Measurements from ENCODE around the gene HBA1. TPM values are rescaled to one million over a fixed set of nuclear protein-coding genes. Genes with fewer than 3 reads are reported as not detected.
A peak's percentile ranks its signal among the peaks of the same experiment; 100 is the strongest.
"Not testable (repeated sequence)": the region's sequence is repeated elsewhere in the genome, so short reads cannot be mapped to it uniquely, and the experiment has no call there.

The HBA1 gene
- total RNA-seq, 1 experiment from 2014 or later: 2.9 TPM

- Mint-ChIP-seq H3K27me3 (ENCODE audit: insufficient read depth, unreplicated experiment) (peaks cover 46% of the 10 kb centered on the region), H3K4me1 (ENCODE audit: insufficient read depth, unreplicated experiment) (no peaks in the 10 kb centered on the region), H3K27ac (ENCODE audit: low read depth, unreplicated experiment) (no peak overlapping the region), H3K36me3 (ENCODE audit: insufficient read depth, unreplicated experiment) (no peaks in the 10 kb centered on the region), H3K9me3 (ENCODE audit: unreplicated experiment) (no peaks in the 10 kb centered on the region), H3K4me3 (ENCODE audit: unreplicated experiment) (no peak overlapping the region)
- ChIA-PET POLR2A (no interaction called here), CTCF (interaction anchor here (0.6 to 0.8 kb wide), 3 partner anchors 11 to 64 kb away, joined by 3 to 5 read pairs (median 3); no protein-coding TSS in a partner anchor)
- no peak for TF ChIP-seq CTCF (IDR thresholded peaks at IDR 0.05; ENCODE audit: unreplicated experiment)
- intact Hi-C loops (cut with micrococcal nuclease): no loop called here
- BruUV-seq (replicated peaks): no TSS peak
- DNase-seq (ENCODE audit: unreplicated experiment): no peak
Observed at GRCh38 chr16:170788-171187, 5.7 kb upstream of the HBA1 start.

DNA sequence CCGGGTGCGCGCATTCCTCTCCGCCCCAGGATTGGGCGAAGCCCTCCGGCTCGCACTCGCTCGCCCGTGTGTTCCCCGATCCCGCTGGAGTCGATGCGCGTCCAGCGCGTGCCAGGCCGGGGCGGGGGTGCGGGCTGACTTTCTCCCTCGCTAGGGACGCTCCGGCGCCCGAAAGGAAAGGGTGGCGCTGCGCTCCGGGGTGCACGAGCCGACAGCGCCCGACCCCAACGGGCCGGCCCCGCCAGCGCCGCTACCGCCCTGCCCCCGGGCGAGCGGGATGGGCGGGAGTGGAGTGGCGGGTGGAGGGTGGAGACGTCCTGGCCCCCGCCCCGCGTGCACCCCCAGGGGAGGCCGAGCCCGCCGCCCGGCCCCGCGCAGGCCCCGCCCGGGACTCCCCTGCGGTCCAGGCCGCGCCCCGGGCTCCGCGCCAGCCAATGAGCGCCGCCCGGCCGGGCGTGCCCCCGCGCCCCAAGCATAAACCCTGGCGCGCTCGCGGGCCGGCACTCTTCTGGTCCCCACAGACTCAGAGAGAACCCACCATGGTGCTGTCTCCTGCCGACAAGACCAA lies 4.0 kb upstream of the HBA1 start, which contains the start of gene HBA2:
TSS of gene HBA2 (plus strand) at position 503 of the 568 bp plus-strand sequence. CDS start at position 540, 37 bp downstream.
- intact Hi-C loops (cut with micrococcal nuclease); H3K4me3 Mint-ChIP-seq (ENCODE audit: unreplicated experiment); H3K4me1 Mint-ChIP-seq (ENCODE audit: insufficient read depth, unreplicated experiment); DNase-seq (ENCODE audit: unreplicated experiment); BruUV-seq (replicated peaks); H3K36me3 Mint-ChIP-seq (ENCODE audit: insufficient read depth, unreplicated experiment); CTCF ChIA-PET; POLR2A ChIA-PET; H3K27ac Mint-ChIP-seq (ENCODE audit: low read depth, unreplicated experiment); H3K9me3 Mint-ChIP-seq (ENCODE audit: unreplicated experiment): not testable (repeated sequence)
- peaks cover 50% of the 10 kb centered on the region for H3K27me3 Mint-ChIP-seq (ENCODE audit: insufficient read depth, unreplicated experiment)

GRCh38 chr16:173211-173854 lies 3.1 kb upstream of the HBA1 start:
- H3K4me1 Mint-ChIP-seq (ENCODE audit: insufficient read depth, unreplicated experiment); H3K9me3 Mint-ChIP-seq (ENCODE audit: unreplicated experiment); H3K4me3 Mint-ChIP-seq (ENCODE audit: unreplicated experiment); H3K36me3 Mint-ChIP-seq (ENCODE audit: insufficient read depth, unreplicated experiment); BruUV-seq (replicated peaks); DNase-seq (ENCODE audit: unreplicated experiment); POLR2A ChIA-PET; CTCF ChIA-PET; intact Hi-C loops (cut with micrococcal nuclease); H3K27ac Mint-ChIP-seq (ENCODE audit: low read depth, unreplicated experiment): not testable (repeated sequence)
- H3K27me3 Mint-ChIP-seq (ENCODE audit: insufficient read depth, unreplicated experiment): peaks cover 59% of the 10 kb centered on the region

DNA sequence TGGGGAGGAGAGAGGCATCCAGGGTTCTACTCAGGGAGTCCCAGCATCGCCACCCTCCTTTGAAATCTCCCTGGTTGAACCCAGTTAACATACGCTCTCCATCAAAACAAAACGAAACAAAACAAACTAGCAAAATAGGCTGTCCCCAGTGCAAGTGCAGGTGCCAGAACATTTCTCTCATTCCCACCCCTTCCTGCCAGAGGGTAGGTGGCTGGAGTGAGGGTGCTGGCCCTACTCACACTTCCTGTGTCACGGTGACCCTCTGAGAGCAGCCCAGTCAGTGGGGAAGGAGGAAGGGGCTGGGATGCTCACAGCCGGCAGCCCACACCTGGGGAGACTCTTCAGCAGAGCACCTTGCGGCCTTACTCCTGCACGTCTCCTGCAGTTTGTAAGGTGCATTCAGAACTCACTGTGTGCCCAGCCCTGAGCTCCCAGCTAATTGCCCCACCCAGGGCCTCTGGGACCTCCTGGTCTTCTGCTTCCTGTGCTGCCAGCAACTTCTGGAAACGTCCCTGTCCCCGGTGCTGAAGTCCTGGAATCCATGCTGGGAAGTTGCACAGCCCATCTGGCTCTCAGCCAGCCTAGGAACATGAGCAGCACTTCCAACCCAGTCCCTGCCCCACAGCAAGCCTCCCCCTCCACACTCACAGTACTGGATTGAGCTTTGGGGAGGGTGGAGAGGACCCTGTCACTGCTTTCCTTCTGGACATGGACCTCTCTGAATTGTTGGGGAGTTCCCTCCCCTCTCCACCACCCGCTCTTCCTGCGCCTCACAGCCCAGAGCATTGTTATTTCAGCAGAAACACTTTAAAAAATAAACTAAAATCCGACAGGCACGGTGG lies 2.3 kb upstream of the HBA1 start:
- intact Hi-C loops (cut with micrococcal nuclease); H3K27ac Mint-ChIP-seq (ENCODE audit: low read depth, unreplicated experiment); BruUV-seq (replicated peaks); H3K36me3 Mint-ChIP-seq (ENCODE audit: insufficient read depth, unreplicated experiment); H3K9me3 Mint-ChIP-seq (ENCODE audit: unreplicated experiment); H3K4me1 Mint-ChIP-seq (ENCODE audit: insufficient read depth, unreplicated experiment); H3K4me3 Mint-ChIP-seq (ENCODE audit: unreplicated experiment): not testable (repeated sequence)
- peaks cover 59% of the 10 kb centered on the region for H3K27me3 Mint-ChIP-seq (ENCODE audit: insufficient read depth, unreplicated experiment)
- ChIA-PET POLR2A (interaction anchor here (0.9 kb wide), 1 partner anchor 14 kb away, joined by 3 read pairs; no protein-coding TSS in a partner anchor), CTCF (interaction anchor here (1.0 kb wide), 1 partner anchor 77 kb away, joined by 3 read pairs; no protein-coding TSS in a partner anchor)
- peak; percentile 47 for DNase-seq (ENCODE audit: unreplicated experiment)

DNA sequence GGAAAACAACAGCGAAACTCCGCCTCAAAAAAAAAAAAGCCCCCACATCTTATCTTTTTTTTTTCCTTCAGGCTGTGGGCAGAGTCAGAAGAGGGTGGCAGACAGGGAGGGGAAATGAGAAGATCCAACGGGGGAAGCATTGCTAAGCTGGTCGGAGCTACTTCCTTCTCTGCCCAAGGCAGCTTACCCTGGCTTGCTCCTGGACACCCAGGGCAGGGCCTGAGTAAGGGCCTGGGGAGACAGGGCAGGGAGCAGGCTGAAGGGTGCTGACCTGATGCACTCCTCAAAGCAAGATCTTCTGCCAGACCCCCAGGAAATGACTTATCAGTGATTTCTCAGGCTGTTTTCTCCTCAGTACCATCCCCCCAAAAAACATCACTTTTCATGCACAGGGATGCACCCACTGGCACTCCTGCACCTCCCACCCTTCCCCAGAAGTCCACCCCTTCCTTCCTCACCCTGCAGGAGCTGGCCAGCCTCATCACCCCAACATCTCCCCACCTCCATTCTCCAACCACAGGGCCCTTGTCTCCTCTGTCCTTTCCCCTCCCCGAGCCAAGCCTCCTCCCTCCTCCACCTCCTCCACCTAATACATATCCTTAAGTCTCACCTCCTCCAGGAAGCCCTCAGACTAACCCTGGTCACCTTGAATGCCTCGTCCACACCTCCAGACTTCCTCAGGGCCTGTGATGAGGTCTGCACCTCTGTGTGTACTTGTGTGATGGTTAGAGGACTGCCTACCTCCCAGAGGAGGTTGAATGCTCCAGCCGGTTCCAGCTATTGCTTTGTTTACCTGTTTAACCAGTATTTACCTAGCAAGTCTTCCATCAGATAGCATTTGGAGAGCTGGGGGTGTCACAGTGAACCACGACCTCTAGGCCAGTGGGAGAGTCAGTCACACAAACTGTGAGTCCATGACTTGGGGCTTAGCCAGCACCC lies 1.2 kb upstream of the HBA1 start:
- H3K27me3 Mint-ChIP-seq (ENCODE audit: insufficient read depth, unreplicated experiment): peaks cover 58% of the 10 kb centered on the region
- H3K27ac Mint-ChIP-seq (ENCODE audit: low read depth, unreplicated experiment): no peak overlapping the region
- POLR2A ChIA-PET: interaction anchor here (0.9 kb wide), 1 partner anchor 15 kb away, joined by 3 read pairs; no protein-coding TSS in a partner anchor
- no peaks in the 10 kb centered on the region for H3K36me3 Mint-ChIP-seq (ENCODE audit: insufficient read depth, unreplicated experiment)
- BruUV-seq (replicated peaks): no TSS peak
- no peak overlapping the region for H3K4me3 Mint-ChIP-seq (ENCODE audit: unreplicated experiment)
- CTCF ChIA-PET: interaction anchor here (0.6 to 1.4 kb wide), 3 partner anchors 30 to 78 kb away, joined by 3 to 6 read pairs (median 3); no protein-coding TSS in a partner anchor
- no peak for DNase-seq (ENCODE audit: unreplicated experiment)
- no peaks in the 10 kb centered on the region for H3K9me3 Mint-ChIP-seq (ENCODE audit: unreplicated experiment)
- no peak for TF ChIP-seq CTCF (IDR thresholded peaks at IDR 0.05; ENCODE audit: unreplicated experiment)
- no peaks in the 10 kb centered on the region for H3K4me1 Mint-ChIP-seq (ENCODE audit: insufficient read depth, unreplicated experiment)
- intact Hi-C loops (cut with micrococcal nuclease): no loop called here

- DNase-seq (ENCODE audit: unreplicated experiment); POLR2A ChIA-PET; H3K4me3 Mint-ChIP-seq (ENCODE audit: unreplicated experiment); intact Hi-C loops (cut with micrococcal nuclease); H3K4me1 Mint-ChIP-seq (ENCODE audit: insufficient read depth, unreplicated experiment); H3K36me3 Mint-ChIP-seq (ENCODE audit: insufficient read depth, unreplicated experiment); BruUV-seq (replicated peaks); H3K9me3 Mint-ChIP-seq (ENCODE audit: unreplicated experiment); H3K27ac Mint-ChIP-seq (ENCODE audit: low read depth, unreplicated experiment): not testable (repeated sequence)
- CTCF ChIA-PET: interaction anchor here (1.4 kb wide), 1 partner anchor 69 kb away, joined by 6 read pairs; no protein-coding TSS in a partner anchor
- H3K27me3 Mint-ChIP-seq (ENCODE audit: insufficient read depth, unreplicated experiment): peaks cover 50% of the 10 kb centered on the region
Observed at GRCh38 chr16:176006-176405, 474 bp upstream of the HBA1 start.
